HEK293T (cell line): ENCODE measurements around the gene CNKSR2.

ENCODE experiments used
- BHLHE40 ChIP-seq: fragments of 450-650 bp; IDR thresholded peaks from 2 replicates; pipeline ENCODE4 v1.6.1; 2016; ENCODE audit warnings: mild to moderate bottlenecking, moderate library complexity, borderline replicate concordance
- ELF4 ChIP-seq: fragments of 450-650 bp; IDR thresholded peaks from 2 replicates; pipeline ENCODE4 v1.6.1; 2017; ENCODE audit warnings: antibody characterized with exemption
- FOXA1 ChIP-seq: fragments of 450-650 bp; IDR thresholded peaks from 2 replicates; pipeline ENCODE4 v1.6.1; 2016; ENCODE audit warnings: mild to moderate bottlenecking
- FOXK2 ChIP-seq: fragments of 450-650 bp; IDR thresholded peaks from 2 replicates; pipeline ENCODE4 v1.6.1; 2016; ENCODE audit warnings: mild to moderate bottlenecking
- NFRKB ChIP-seq: fragments of 450-650 bp; IDR thresholded peaks from 2 replicates; pipeline ENCODE4 v1.6.1; 2016; ENCODE audit warnings: mild to moderate bottlenecking, moderate library complexity
- PKNOX1 ChIP-seq: fragments of 450-650 bp; IDR thresholded peaks from 2 replicates; pipeline ENCODE4 v1.6.1; 2016
- SP1 ChIP-seq: fragments of 450-650 bp; IDR thresholded peaks from 2 replicates; pipeline ENCODE4 v1.6.1; 2017
- SUZ12 ChIP-seq: fragments of 450-650 bp; IDR thresholded peaks from 2 replicates; pipeline ENCODE4 v1.6.1; 2016; ENCODE audit warnings: mild to moderate bottlenecking
- TARDBP ChIP-seq: fragments of 450-650 bp; IDR thresholded peaks from 2 replicates; pipeline ENCODE4 v1.6.1; 2016

- TF ChIP-seq SUZ12, result no peak
- TF ChIP-seq BHLHE40, result no peak
- TF ChIP-seq SP1, result no peak
- no peak for TF ChIP-seq FOXA1
- TF ChIP-seq NFRKB, result no peak
- TF ChIP-seq TARDBP, result no peak
- no peak for TF ChIP-seq ELF4
- no peak for TF ChIP-seq FOXK2
- TF ChIP-seq PKNOX1, result no peak
These were observed 52.9 kb downstream of the CNKSR2 start for GRCh38 chrX:21427086-21427485.
